Measurements from ENCODE around the gene SLC39A11.

The SLC39A11 gene

DNA sequence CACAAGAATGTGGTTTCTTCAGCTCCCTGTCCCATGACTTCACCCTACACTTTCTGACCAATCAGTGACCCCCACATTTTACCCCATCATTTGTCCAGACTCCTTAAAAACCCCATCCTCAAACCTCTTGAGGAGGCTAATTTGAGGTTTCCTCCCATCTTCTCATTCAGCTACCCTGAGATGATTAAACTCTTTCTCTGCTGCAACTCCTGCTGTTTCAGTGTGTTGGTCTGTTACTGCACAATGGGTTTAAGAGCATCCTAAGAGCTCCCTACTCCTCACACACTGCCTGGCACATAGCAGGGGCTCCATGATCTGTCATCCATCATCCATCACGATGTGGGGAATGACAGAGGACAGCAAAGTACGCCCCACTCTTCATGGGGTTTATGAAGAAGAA lies 212.6 kb downstream of the SLC39A11 start:
- ATAC-seq, result no peak
- TF ChIP-seq ARNTL (CRISPR knock-in tag; IDR thresholded peaks at IDR 0.05; ENCODE audit: borderline replicate concordance, low read depth) (no peak), SNAI2 (CRISPR knock-in tag; IDR thresholded peaks at IDR 0.05) (no peak), TOX (CRISPR knock-in tag; IDR thresholded peaks at IDR 0.05; ENCODE audit: borderline replicate concordance) (no peak), BACH2 (CRISPR knock-in tag; IDR thresholded peaks at IDR 0.05; ENCODE audit: borderline replicate concordance) (no peak), ZNF8 (CRISPR knock-in tag; IDR thresholded peaks at IDR 0.05) (no peak), ZFP3 (CRISPR knock-in tag; IDR thresholded peaks at IDR 0.05) (no peak), ISL1 (CRISPR knock-in tag; IDR thresholded peaks at IDR 0.05) (no peak)
- TF ChIP-seq, protein P1, sequence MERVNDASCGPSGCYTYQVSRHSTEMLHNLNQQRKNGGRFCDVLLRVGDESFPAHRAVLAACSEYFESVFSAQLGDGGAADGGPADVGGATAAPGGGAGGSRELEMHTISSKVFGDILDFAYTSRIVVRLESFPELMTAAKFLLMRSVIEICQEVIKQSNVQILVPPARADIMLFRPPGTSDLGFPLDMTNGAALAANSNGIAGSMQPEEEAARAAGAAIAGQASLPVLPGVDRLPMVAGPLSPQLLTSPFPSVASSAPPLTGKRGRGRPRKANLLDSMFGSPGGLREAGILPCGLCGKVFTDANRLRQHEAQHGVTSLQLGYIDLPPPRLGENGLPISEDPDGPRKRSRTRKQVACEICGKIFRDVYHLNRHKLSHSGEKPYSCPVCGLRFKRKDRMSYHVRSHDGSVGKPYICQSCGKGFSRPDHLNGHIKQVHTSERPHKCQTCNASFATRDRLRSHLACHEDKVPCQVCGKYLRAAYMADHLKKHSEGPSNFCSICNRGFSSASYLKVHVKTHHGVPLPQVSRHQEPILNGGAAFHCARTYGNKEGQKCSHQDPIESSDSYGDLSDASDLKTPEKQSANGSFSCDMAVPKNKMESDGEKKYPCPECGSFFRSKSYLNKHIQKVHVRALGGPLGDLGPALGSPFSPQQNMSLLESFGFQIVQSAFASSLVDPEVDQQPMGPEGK (CRISPR knock-in tag; IDR thresholded peaks at IDR 0.05; ENCODE audit: borderline replicate concordance), result no peak
- TF ChIP-seq, protein P2, sequence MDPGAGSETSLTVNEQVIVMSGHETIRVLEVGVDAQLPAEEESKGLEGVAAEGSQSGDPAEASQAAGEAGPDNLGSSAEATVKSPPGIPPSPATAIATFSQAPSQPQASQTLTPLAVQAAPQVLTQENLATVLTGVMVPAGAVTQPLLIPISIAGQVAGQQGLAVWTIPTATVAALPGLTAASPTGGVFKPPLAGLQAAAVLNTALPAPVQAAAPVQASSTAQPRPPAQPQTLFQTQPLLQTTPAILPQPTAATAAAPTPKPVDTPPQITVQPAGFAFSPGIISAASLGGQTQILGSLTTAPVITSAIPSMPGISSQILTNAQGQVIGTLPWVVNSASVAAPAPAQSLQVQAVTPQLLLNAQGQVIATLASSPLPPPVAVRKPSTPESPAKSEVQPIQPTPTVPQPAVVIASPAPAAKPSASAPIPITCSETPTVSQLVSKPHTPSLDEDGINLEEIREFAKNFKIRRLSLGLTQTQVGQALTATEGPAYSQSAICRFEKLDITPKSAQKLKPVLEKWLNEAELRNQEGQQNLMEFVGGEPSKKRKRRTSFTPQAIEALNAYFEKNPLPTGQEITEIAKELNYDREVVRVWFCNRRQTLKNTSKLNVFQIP (CRISPR knock-in tag; IDR thresholded peaks at IDR 0.05; ENCODE audit: borderline replicate concordance, low read depth), result no peak
- TF ChIP-seq, protein P3, sequence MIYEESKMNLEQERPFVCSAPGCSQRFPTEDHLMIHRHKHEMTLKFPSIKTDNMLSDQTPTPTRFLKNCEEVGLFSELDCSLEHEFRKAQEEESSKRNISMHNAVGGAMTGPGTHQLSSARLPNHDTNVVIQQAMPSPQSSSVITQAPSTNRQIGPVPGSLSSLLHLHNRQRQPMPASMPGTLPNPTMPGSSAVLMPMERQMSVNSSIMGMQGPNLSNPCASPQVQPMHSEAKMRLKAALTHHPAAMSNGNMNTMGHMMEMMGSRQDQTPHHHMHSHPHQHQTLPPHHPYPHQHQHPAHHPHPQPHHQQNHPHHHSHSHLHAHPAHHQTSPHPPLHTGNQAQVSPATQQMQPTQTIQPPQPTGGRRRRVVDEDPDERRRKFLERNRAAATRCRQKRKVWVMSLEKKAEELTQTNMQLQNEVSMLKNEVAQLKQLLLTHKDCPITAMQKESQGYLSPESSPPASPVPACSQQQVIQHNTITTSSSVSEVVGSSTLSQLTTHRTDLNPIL (CRISPR knock-in tag; IDR thresholded peaks at IDR 0.05; ENCODE audit: low read depth), result no peak

DNA sequence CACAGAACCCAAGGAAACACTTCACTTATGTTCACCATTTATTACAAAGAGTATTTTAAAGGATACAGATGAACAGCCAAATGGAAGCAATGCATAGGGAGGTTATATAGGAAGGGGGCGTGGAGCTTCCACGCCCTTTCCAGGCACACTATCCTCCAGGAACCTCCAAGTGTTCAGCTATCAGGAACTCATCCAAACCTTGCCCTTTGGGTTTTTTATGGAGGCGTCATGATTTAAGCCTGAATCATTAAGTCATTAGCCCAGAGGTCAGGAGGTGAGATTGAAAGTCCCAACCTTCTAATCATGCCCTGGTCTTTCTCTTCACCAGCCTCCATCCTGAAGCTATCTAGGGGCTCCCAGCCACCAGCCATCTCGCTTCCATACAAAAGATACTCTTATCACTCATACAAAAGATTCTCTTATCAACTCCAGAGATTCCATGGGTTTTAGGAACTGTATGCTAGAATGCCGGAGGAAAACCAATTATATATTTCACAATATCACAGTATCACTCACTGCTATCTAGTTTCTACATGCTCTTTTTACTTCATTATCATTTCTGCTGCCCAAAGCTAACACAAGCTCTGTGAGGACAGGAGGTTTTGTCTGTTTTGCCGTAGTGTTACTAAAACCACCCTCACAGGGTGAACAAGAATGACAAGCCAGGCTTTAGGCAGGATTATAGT lies 213.4 kb downstream of the SLC39A11 start:
- TF ChIP-seq SNAI2 (CRISPR knock-in tag; IDR thresholded peaks at IDR 0.05) (no peak), ESRRG (CRISPR knock-in tag; IDR thresholded peaks at IDR 0.05) (no peak), PPARA (CRISPR knock-in tag; IDR thresholded peaks at IDR 0.05; ENCODE audit: borderline replicate concordance) (no peak), ZFP3 (CRISPR knock-in tag; IDR thresholded peaks at IDR 0.05) (no peak), ZNF70 (CRISPR knock-in tag; IDR thresholded peaks at IDR 0.05) (no peak)
- TF ChIP-seq, protein P2 (CRISPR knock-in tag; IDR thresholded peaks at IDR 0.05; ENCODE audit: borderline replicate concordance, low read depth), result no peak
- TF ChIP-seq, protein P1 (CRISPR knock-in tag; IDR thresholded peaks at IDR 0.05; ENCODE audit: borderline replicate concordance), result no peak
- ATAC-seq, result no peak

DNA sequence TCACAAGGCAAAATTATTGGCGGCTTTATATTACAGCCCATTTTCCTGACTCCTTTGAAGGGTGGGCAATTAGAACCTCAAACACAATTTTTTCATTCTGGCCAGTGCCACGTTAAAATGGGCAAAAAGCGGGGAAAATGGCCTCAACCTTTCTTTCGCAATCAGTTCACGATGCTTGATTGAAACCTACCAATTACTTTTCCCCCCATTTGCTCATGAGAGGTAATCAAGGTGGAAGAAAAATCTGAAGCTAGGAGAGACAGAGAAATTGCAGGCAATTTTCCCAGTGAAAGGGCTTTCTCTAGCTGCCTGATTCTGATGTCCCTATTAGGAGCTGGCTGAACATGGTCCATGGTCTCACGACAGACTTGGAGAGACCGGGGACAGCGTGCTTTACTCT lies 215.1 kb downstream of the SLC39A11 start:
- no peak for ATAC-seq
- TF ChIP-seq, protein P1 (CRISPR knock-in tag; IDR thresholded peaks at IDR 0.05; ENCODE audit: borderline replicate concordance), result no peak
- TF ChIP-seq ARNTL (CRISPR knock-in tag; IDR thresholded peaks at IDR 0.05; ENCODE audit: borderline replicate concordance, low read depth), result no peak
- TF ChIP-seq ZNF70 (CRISPR knock-in tag; IDR thresholded peaks at IDR 0.05), result no peak
- no peak for TF ChIP-seq PPARA (CRISPR knock-in tag; IDR thresholded peaks at IDR 0.05; ENCODE audit: borderline replicate concordance)
- no peak for TF ChIP-seq TOX (CRISPR knock-in tag; IDR thresholded peaks at IDR 0.05; ENCODE audit: borderline replicate concordance)
- TF ChIP-seq ESRRG (CRISPR knock-in tag; IDR thresholded peaks at IDR 0.05), result no peak
- TF ChIP-seq, protein P4, sequence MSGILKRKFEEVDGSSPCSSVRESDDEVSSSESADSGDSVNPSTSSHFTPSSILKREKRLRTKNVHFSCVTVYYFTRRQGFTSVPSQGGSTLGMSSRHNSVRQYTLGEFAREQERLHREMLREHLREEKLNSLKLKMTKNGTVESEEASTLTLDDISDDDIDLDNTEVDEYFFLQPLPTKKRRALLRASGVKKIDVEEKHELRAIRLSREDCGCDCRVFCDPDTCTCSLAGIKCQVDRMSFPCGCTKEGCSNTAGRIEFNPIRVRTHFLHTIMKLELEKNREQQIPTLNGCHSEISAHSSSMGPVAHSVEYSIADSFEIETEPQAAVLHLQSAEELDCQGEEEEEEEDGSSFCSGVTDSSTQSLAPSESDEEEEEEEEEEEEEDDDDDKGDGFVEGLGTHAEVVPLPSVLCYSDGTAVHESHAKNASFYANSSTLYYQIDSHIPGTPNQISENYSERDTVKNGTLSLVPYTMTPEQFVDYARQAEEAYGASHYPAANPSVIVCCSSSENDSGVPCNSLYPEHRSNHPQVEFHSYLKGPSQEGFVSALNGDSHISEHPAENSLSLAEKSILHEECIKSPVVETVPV (CRISPR knock-in tag; IDR thresholded peaks at IDR 0.05), result no peak
- TF ChIP-seq GLIS3 (CRISPR knock-in tag; IDR thresholded peaks at IDR 0.05), result no peak
- TF ChIP-seq ZFP30 (CRISPR knock-in tag; IDR thresholded peaks at IDR 0.05), result no peak
- no peak for TF ChIP-seq SNAI2 (CRISPR knock-in tag; IDR thresholded peaks at IDR 0.05)
- TF ChIP-seq ZNF8 (CRISPR knock-in tag; IDR thresholded peaks at IDR 0.05), result no peak
- TF ChIP-seq ZFP3 (CRISPR knock-in tag; IDR thresholded peaks at IDR 0.05), result no peak

All from SK-N-SH treated with all-trans-retinoic acid at 6 μM for 48 hours (cell line).